HAP-1 (cell line): ENCODE measurements around the gene SSBP2.

Source experiments
- DNase-seq, 2 experiments: peaks; one replicate each; pipeline ENCODE4 v3.0.0-alpha.2; 2016 to 2020; ENCODE audit warnings: low spot score in 2 of 2
- H3K27me3 ChIP-seq: fragments of 250-450 bp; sonication (Bioruptor Pico); 2 replicates; pipeline ENCODE4 v1.5.1; 2020; ENCODE audit warnings: low read depth, mild to moderate bottlenecking, moderate library complexity
- H3K36me3 ChIP-seq: fragments of 250-450 bp; sonication (Bioruptor Pico); replicated peaks from 2 replicates; pipeline ENCODE4 v1.5.1; 2020; ENCODE audit warnings: mild to moderate bottlenecking
- H3K4me1 ChIP-seq: fragments of 250-450 bp; sonication (Bioruptor Pico); 2 replicates; pipeline ENCODE4 v1.5.1; 2020; ENCODE audit warnings: mild to moderate bottlenecking
- H3K4me3 ChIP-seq: fragments of 250-450 bp; sonication (Bioruptor Pico); 2 replicates; pipeline ENCODE4 v1.5.1; 2020; ENCODE audit warnings: mild to moderate bottlenecking, moderate library complexity
- H3K9me3 ChIP-seq: fragments of 250-450 bp; sonication (Bioruptor Pico); 2 replicates; pipeline ENCODE4 v1.5.1; 2020; ENCODE audit warnings: mild to moderate bottlenecking, moderate library complexity
- in situ Hi-C: fragments of 300-500 bp; cut with MboI; formaldehyde crosslinking; loops from 3 replicates; pipeline ENCODE4 v1.14.3; 2020; ENCODE audit warnings: low sequenced_read_pairs, inconsistent platforms, mixed read lengths

Gene SSBP2

DNA sequence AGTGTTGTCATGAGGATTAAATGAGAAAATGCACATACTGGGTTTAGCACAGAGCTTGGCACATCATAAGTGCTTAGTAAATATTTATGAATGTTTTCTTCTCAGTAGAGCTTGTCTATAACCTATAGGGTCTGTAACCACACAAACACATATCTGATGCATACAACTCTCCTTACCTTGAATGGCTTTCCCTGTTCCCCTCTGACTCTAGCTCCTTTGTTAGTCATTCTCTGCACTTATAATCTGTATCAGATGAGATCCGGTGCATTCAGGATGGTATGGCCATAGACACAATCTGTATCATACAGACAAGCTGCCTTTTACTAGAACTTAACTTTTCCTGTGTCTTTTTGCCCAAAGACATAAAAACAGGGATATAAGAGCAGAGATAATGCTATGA is 11.1 kb upstream of the SSBP2 start:
- Histone ChIP-seq H3K9me3 (no peaks in the 10 kb centered on the region), H3K4me3 (no peak overlapping the region), H3K36me3 (no peaks in the 10 kb centered on the region), H3K27me3 (no peaks in the 10 kb centered on the region), H3K4me1 (peaks cover under 1% of the 10 kb centered on the region; the same call in 1 of the 2 replicates)
- DNase-seq, result no peak
- in situ Hi-C loops, result loop anchor here (25.0 kb wide), 1 partner anchor 400 kb away; no protein-coding TSS in a partner anchor

DNA sequence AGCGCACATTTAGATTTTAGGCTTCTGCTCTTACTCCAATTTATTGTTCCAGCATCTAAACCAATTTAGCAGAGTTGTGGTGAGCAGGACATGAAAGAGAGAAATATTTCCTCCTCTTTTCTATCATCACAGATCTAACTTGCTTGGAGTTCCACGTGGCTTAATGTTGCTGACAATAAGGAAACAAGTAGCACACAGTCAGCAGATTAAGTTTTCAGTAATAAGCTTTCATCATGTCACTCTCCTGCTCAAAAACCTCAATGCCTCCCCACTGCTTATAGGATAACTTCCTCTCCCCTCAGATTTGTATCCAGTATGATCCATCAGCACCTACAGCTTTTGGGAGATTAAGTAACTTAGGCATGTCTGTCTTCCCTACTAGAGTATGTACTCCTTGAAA is 10.4 kb upstream of the SSBP2 start:
- in situ Hi-C loops, result loop anchor here (25.0 kb wide), 1 partner anchor 401 kb away; no protein-coding TSS in a partner anchor
- Histone ChIP-seq H3K4me1 (peaks cover 4% of the 10 kb centered on the region), H3K27me3 (no peaks in the 10 kb centered on the region), H3K36me3 (no peaks in the 10 kb centered on the region), H3K9me3 (no peaks in the 10 kb centered on the region), H3K4me3 (no peak overlapping the region)
- DNase-seq, result no peak

- no peak for DNase-seq
- peaks cover 11% of the 10 kb centered on the region for H3K4me1 ChIP-seq
- no peaks in the 10 kb centered on the region for H3K9me3 ChIP-seq
- H3K36me3 ChIP-seq, result no peaks in the 10 kb centered on the region
- H3K4me3 ChIP-seq, result no peak overlapping the region
- in situ Hi-C loops, result loop anchor here (25.0 kb wide), 1 partner anchor 402 kb away; no protein-coding TSS in a partner anchor
- no peaks in the 10 kb centered on the region for H3K27me3 ChIP-seq
Measured at GRCh38 chr5:81760521-81760920, 9.6 kb upstream of the SSBP2 start.

DNA sequence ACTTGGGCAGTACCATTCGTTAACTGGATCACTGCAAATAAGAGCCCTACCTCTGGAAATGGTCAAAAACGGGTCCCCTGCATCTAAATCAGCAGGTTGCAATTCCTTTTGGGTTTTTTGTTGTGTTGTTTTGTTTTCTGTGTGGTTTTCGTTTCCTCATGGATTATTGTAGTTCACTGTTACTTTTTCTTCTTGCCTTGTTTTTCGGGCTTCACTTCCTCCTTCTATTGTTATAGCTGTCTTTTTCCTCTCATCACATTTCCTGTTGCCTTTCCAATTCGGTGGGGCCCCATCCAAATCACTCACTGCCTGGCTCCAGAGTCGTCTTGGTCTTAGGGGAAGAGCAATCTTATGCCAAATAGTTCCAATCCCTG is 8.7 kb upstream of the SSBP2 start:
- no peaks in the 10 kb centered on the region for H3K36me3 ChIP-seq
- no peaks in the 10 kb centered on the region for H3K9me3 ChIP-seq
- peaks cover 19% of the 10 kb centered on the region for H3K4me1 ChIP-seq
- H3K4me3 ChIP-seq, result no peak overlapping the region
- in situ Hi-C loops, result loop anchor here (25.0 kb wide), 1 partner anchor 403 kb away; no protein-coding TSS in a partner anchor
- no peak for DNase-seq
- H3K27me3 ChIP-seq, result no peaks in the 10 kb centered on the region

DNA sequence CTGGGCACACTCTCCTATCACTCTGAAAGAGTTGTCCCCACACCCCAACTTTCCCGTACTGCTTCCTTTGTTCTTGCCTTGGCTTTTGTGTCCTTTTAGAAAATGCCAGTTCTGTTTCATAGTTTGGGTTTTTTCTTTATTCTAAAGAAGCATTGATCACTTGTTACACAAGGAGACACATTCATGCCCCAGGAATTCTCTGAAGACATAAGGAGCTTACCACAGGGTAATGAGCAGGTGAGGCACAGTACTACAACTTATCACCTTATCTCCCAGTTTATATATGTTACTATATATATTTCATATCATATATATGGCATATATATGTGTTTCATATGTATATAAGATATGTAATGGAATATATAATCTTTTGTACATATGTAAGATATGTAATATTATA is 6.5 kb upstream of the SSBP2 start:
- H3K9me3 ChIP-seq, result no peaks in the 10 kb centered on the region
- no peaks in the 10 kb centered on the region for H3K36me3 ChIP-seq
- in situ Hi-C loops, result loop anchor here (25.0 kb wide), 1 partner anchor 405 kb away; no protein-coding TSS in a partner anchor
- peaks cover 39% of the 10 kb centered on the region for H3K4me1 ChIP-seq
- no peaks in the 10 kb centered on the region for H3K27me3 ChIP-seq
- no peak overlapping the region for H3K4me3 ChIP-seq
- no peak for DNase-seq

GRCh38 chr5:81756016-81756415 is 5.1 kb upstream of the SSBP2 start:
- H3K4me1 ChIP-seq, result peaks cover 49% of the 10 kb centered on the region
- in situ Hi-C loops, result loop anchor here (25.0 kb wide), 1 partner anchor 406 kb away; no protein-coding TSS in a partner anchor
- H3K4me3 ChIP-seq, result no peak overlapping the region

GRCh38 chr5:81755320-81755719 is 4.4 kb upstream of the SSBP2 start:
- in situ Hi-C loops, result loop anchor here (25.0 kb wide), 1 partner anchor 407 kb away; no protein-coding TSS in a partner anchor
- peaks cover 49% of the 10 kb centered on the region for H3K4me1 ChIP-seq
- no peaks in the 10 kb centered on the region for H3K36me3 ChIP-seq
- H3K4me3 ChIP-seq, result no peak overlapping the region
- no peaks in the 10 kb centered on the region for H3K27me3 ChIP-seq
- peak; percentile 73 to 92 for DNase-seq
- H3K9me3 ChIP-seq, result no peaks in the 10 kb centered on the region

More at GRCh38 chr5:81756016-81756415, 5.1 kb upstream of the SSBP2 start:
- Histone ChIP-seq H3K27me3 (no peaks in the 10 kb centered on the region), H3K9me3 (no peaks in the 10 kb centered on the region), H3K36me3 (no peaks in the 10 kb centered on the region)
- DNase-seq, result no peak

DNA sequence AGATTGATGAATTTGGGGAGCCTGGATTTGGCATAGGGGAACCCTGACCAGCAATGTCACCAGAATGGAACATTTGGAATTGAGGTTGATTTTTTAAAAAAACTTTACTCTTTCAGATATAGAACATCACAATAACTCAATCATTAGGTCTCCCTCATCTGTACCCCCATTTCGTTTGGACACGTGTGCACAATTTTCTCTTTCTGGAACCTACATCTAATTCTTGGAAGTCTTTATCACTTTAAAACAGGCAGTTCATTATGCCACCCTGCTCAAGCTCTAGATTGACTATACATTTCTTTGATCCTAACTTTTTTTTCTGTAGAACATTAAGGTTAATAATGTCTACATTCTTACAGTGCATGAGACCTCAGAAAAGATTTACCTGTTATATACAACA is 3.7 kb upstream of the SSBP2 start:
- Histone ChIP-seq H3K4me1 (peaks cover 49% of the 10 kb centered on the region), H3K4me3 (no peak overlapping the region), H3K27me3 (no peaks in the 10 kb centered on the region), H3K9me3 (no peaks in the 10 kb centered on the region), H3K36me3 (no peaks in the 10 kb centered on the region)
- in situ Hi-C loops, result loop anchor here (5.0 to 25.0 kb wide), 2 partner anchors 98 to 408 kb away; no protein-coding TSS in a partner anchor
- DNase-seq, result no peak

DNA sequence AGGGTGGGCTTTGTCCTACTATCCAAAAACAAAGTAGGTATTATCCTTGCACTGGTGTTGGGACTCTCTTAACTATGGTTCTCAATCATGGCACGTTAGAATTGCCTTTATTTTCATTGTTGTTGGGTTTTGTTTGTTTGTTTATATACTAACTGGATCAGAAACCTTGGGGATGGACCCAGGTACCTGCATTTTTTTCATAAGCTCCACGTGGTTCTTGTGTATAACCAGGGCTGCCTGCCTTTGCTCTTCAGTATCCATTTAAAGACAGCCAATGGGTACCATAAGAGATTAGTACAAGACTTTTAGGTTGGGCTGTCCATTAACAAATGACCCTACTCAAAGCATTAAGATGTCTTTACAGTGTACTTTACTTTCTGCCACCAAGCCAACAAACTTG is 2.5 kb upstream of the SSBP2 start:
- no peak for DNase-seq
- peaks cover 49% of the 10 kb centered on the region for H3K4me1 ChIP-seq
- no peaks in the 10 kb centered on the region for H3K9me3 ChIP-seq
- no peaks in the 10 kb centered on the region for H3K36me3 ChIP-seq
- in situ Hi-C loops, result loop anchor here (5.0 to 25.0 kb wide), 2 partner anchors 99 to 409 kb away; no protein-coding TSS in a partner anchor
- H3K4me3 ChIP-seq, result no peak overlapping the region
- no peaks in the 10 kb centered on the region for H3K27me3 ChIP-seq

- in situ Hi-C loops, result loop anchor here (5.0 to 25.0 kb wide), 2 partner anchors 100 to 410 kb away; no protein-coding TSS in a partner anchor
- Histone ChIP-seq H3K9me3 (no peaks in the 10 kb centered on the region), H3K27me3 (no peaks in the 10 kb centered on the region), H3K4me1 (peaks cover 49% of the 10 kb centered on the region), H3K4me3 (no peak overlapping the region), H3K36me3 (no peaks in the 10 kb centered on the region)
- DNase-seq, result no peak
Measured at GRCh38 chr5:81752644-81752963, 1.7 kb upstream of the SSBP2 start.

DNA sequence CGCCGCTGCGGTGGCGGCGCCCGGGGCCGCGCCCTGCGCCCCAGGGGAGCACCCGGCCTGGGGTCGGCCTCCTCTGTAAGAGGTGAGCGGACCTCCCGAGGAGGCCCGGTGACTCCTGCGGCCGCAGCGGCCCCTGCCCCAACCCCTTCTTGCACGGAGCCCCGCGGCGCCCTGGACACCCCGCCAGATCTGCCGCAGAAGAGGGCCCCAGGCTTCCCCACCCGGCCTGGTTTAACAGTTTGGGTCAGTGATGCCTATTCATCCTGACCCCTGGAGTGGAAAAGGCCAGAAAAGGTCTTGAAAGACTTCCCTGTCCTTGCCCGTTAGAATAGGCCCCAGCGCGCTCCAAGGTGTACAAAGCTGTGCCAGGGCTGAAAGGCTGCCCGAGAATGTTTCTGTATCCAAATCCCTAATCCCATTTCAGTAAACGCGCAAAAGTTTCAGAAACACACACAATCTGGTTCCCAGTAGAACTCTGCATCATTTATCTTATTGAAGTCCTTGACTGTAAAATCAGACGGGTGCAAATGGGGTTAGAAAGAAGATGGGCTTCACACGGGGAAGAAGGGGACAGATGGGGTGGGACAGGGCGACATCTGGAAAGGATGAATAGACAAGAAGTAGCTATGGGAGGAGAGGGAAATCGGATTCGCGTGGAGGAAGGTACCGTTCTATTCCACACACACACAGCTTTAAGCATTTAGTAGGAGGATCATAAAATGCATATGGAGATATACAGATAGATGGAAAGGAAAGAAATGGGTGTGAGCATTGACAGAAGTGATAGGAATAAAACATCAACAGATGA is 1.1 kb upstream of the SSBP2 start:
- in situ Hi-C loops, result loop anchor here (5.0 to 25.0 kb wide), 2 partner anchors 100 to 410 kb away; no protein-coding TSS in a partner anchor
- no peaks in the 10 kb centered on the region for H3K9me3 ChIP-seq
- peak in 1 of 2 experiments; percentile 33 for DNase-seq
- no peaks in the 10 kb centered on the region for H3K27me3 ChIP-seq
- peak overlapping the region; percentile 58 for H3K4me3 ChIP-seq
- H3K4me1 ChIP-seq, result peaks cover 49% of the 10 kb centered on the region
- H3K36me3 ChIP-seq, result no peaks in the 10 kb centered on the region

DNA sequence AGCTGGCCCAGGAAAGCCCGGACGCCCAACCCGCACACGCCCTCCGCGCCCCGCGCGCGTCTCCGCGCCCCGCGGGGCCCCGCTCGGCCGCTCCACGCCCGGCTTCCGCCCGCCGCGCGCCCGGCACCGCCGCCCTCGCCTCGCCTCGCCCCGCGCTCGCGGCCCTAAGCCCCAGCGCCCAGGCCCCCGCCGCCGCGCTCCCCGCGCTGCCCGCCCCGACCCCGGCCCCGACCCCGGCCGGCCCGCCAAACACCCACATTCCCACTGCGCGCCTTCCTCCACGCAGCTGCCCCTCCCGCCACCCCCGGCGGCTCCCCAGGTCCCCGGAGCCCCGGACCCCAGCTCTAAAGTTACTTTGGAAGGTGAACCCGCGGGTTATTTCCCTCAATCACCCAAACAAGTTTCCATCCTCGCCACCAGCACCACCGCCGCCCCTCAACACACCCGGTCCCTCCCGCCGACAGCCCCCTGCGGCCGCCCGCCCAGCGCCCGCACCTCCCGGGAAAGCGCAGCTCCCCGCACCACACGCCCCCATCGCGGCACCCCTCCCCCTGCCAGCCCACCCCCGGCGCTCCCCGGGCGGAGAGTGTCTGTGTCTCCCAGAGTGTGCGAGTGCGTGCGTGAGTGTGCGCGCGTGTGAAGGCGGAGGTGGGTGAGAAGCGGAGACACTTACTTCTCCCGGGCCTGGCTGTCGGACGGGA is 439 bp downstream of the SSBP2 start:
- in situ Hi-C loops, result loop anchor here (5.0 to 25.0 kb wide), 2 partner anchors 102 to 412 kb away; no protein-coding TSS in a partner anchor
- peaks cover 37% of the 10 kb centered on the region for H3K4me1 ChIP-seq
- H3K9me3 ChIP-seq, result no peaks in the 10 kb centered on the region
- no peak for DNase-seq
- no peaks in the 10 kb centered on the region for H3K36me3 ChIP-seq
- no peaks in the 10 kb centered on the region for H3K27me3 ChIP-seq
- H3K4me3 ChIP-seq, result peak overlapping the region; percentile 58

DNA sequence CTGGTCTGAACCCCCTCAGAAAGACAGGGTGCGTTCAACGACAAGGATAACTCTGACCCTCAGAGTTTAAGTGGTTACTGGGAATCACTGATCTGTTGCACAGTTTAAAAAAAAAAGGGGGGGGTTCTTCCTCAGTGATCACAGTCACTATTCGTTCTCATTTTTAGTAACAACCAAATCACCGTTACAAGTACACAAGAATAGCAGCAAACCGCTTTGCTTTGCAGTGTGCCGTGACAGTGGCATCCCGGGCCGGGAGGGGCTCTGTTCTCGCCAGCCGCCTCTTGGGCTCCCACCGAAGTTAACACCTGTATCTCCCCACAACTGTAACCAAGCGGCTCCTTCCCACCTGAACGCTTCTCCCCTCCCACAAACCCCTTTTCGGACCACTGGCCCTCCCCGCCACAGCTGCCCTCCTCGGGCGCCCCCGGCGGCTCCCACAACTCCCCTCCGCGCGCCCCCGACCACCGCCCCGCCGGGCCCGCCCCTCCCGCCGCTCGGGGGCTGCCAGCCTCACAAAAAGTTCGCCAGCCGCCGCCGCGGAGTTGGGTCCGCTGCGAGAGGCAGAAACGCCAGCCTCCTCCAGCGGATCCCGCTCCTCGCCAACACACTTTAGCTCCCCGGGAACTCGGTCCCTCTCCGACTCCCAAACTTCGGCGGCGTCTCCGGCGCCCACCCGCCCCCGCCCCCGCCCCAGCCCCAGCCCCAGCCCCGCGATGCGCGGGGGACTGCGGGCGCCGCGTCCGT is 1.2 kb downstream of the SSBP2 start:
- in situ Hi-C loops, result loop anchor here (5.0 to 25.0 kb wide), 2 partner anchors 103 to 413 kb away; no protein-coding TSS in a partner anchor

More for the DNA sequence above, 1.2 kb downstream of the SSBP2 start:
- peaks cover 32% of the 10 kb centered on the region for H3K4me1 ChIP-seq
- H3K4me3 ChIP-seq, result peak overlapping the region; percentile 37
- H3K9me3 ChIP-seq, result no peaks in the 10 kb centered on the region
- no peaks in the 10 kb centered on the region for H3K36me3 ChIP-seq
- no peaks in the 10 kb centered on the region for H3K27me3 ChIP-seq
- peak; percentile 25 to 58 for DNase-seq
